CD4-positive, CD25-positive, alpha-beta regulatory T cell (primary cell): ENCODE data around the gene IGFLR1. TPM values are rescaled to one million over a fixed set of nuclear protein-coding genes. Genes with fewer than 3 reads are reported as not detected.

Experiments used
- ATAC-seq, 2 donors: fragments of 150-1000 bp; cut with Tn5 transposase; one replicate each; pipeline ENCODE4 v1.10.0; 2021; ENCODE audit warnings: low read depth in 2 of 2, moderate number of reproducible peaks in 2 of 2, moderate library complexity in 1 of 2
- DNase-seq, 3 donors: peaks; one replicate each; pipeline versions ENCODE4 v3.0.0 to v3.0.0-alpha.2; 2012 to 2022; ENCODE audit warnings: mixed read lengths in 1 of 3
- H3K27ac ChIP-seq: one replicate; pipeline ENCODE4 v1.7.0; 2013; ENCODE audit warnings: mild to moderate bottlenecking, low read length; ENCODE audit not compliant: insufficient read depth, poor library complexity, severe bottlenecking
- H3K27me3 ChIP-seq: one replicate; pipeline ENCODE4 v1.7.0; 2013; ENCODE audit warnings: low read length; ENCODE audit not compliant: control insufficient read depth, insufficient read depth
- H3K36me3 ChIP-seq: one replicate; pipeline ENCODE4 v1.7.0; 2013; ENCODE audit warnings: mild to moderate bottlenecking, low read length, moderate library complexity; ENCODE audit not compliant: control insufficient read depth, insufficient read depth
- H3K4me1 ChIP-seq: 2 replicates; pipeline ENCODE4 v1.7.0; 2013; ENCODE audit warnings: mild to moderate bottlenecking, low read length; ENCODE audit not compliant: insufficient read depth, control insufficient read depth, poor library complexity, severe bottlenecking
- H3K4me3 ChIP-seq: one replicate; pipeline ENCODE4 v1.7.0; 2013; ENCODE audit warnings: low read depth, mild to moderate bottlenecking, low read length, moderate library complexity
- H3K9me3 ChIP-seq, 2 experiments: 1 replicate in 1 of 2; 2 replicates in 1 of 2; pipeline ENCODE4 v1.7.0; 2013; ENCODE audit warnings: low read length in 2 of 2, mild to moderate bottlenecking in 1 of 2, moderate library complexity in 1 of 2; ENCODE audit not compliant: control insufficient read depth in 2 of 2
- H3K27ac Mint-ChIP-seq, 3 donors: one replicate each; pipeline ENCODE4 v1.8.0; 2020 to 2022; ENCODE audit warnings: mild to moderate bottlenecking in 3 of 3, mixed read lengths in 3 of 3, moderate library complexity in 2 of 3
- H3K27me3 Mint-ChIP-seq: one replicate; pipeline ENCODE4 v1.8.0; 2022; ENCODE audit warnings: mild to moderate bottlenecking, mixed read lengths
- H3K36me3 Mint-ChIP-seq: one replicate; pipeline ENCODE4 v1.8.0; 2020; ENCODE audit warnings: mixed read lengths
- H3K4me1 Mint-ChIP-seq, 4 donors: one replicate each; pipeline ENCODE4 v1.8.0; 2020 to 2022; ENCODE audit warnings: mixed read lengths in 4 of 4, mild to moderate bottlenecking in 1 of 4
- H3K4me3 Mint-ChIP-seq, 4 donors: one replicate each; pipeline ENCODE4 v1.8.0; 2020 to 2022; ENCODE audit warnings: mild to moderate bottlenecking in 4 of 4, mixed read lengths in 4 of 4, moderate library complexity in 3 of 4
- H3K9me3 Mint-ChIP-seq, 7 donors: one replicate each; pipeline ENCODE4 v1.8.0; 2020 to 2022; ENCODE audit warnings: mixed read lengths in 7 of 7, mild to moderate bottlenecking in 3 of 7, moderate library complexity in 2 of 7
- polyA plus RNA-seq, 4 donors: library from polyadenylated mRNA; unstranded; fragments of 300-500 nt; fragmentation: Illumina TruSeq; gene quantifications; one replicate each; pipeline ENCODE4 v1.2.3, GENCODE V29; 2021
- total RNA-seq: library from RNA; stranded (reverse); gene quantifications from one replicate; pipeline ENCODE4 v1.2.3, GENCODE V29; 2022

The IGFLR1 gene
- total and polyA plus RNA-seq, 5 donors from 2014 or later = 80.5 to 151 (median 114) TPM

GRCh38 chr19:35731779-35732405 is 10.4 kb downstream of the IGFLR1 start:
- Histone ChIP-seq H3K27ac (no peak overlapping the region), H3K9me3 (no peaks in the 10 kb centered on the region), H3K27me3 (no peaks in the 10 kb centered on the region), H3K4me1 (peaks cover 4% of the 10 kb centered on the region), H3K4me3 (no peak overlapping the region), H3K36me3 (peaks cover 83% of the 10 kb centered on the region)
- no peak overlapping the region for H3K4me3 Mint-ChIP-seq
- H3K4me1 Mint-ChIP-seq = peaks cover 0 to 20% (median 7%) of the 10 kb centered on the region in 4 donors
- peaks cover 0 to 2% (median 0%) of the 10 kb centered on the region in 7 donors for H3K9me3 Mint-ChIP-seq
- no peaks in the 10 kb centered on the region for H3K27me3 Mint-ChIP-seq
- no peak overlapping the region for H3K27ac Mint-ChIP-seq
- peaks cover 40% of the 10 kb centered on the region for H3K36me3 Mint-ChIP-seq
- DNase-seq (no peak), ATAC-seq (no peak)

- H3K9me3 Mint-ChIP-seq = peaks cover 0 to 2% (median 0%) of the 10 kb centered on the region in 7 donors
- peaks cover 81% of the 10 kb centered on the region for H3K36me3 ChIP-seq
Measured at GRCh38 chr19:35731353-35731752, 10.9 kb downstream of the IGFLR1 start.

GRCh38 chr19:35730326-35730725 is 11.9 kb downstream of the IGFLR1 start:
- no peak for ATAC-seq
- Histone ChIP-seq H3K27me3 (no peaks in the 10 kb centered on the region), H3K4me3 (no peak overlapping the region), H3K27ac (no peak overlapping the region), H3K36me3 (peaks cover 84% of the 10 kb centered on the region), H3K9me3 (no peaks in the 10 kb centered on the region), H3K4me1 (no peaks in the 10 kb centered on the region)
- H3K9me3 Mint-ChIP-seq = peaks cover 0 to 2% (median 0%) of the 10 kb centered on the region in 7 donors
- H3K4me3 Mint-ChIP-seq = no peak overlapping the region
- peaks cover 0 to 8% (median 3%) of the 10 kb centered on the region in 4 donors for H3K4me1 Mint-ChIP-seq
- DNase-seq = no peak
- peaks cover 49% of the 10 kb centered on the region for H3K36me3 Mint-ChIP-seq
- H3K27ac Mint-ChIP-seq = no peak overlapping the region
- no peaks in the 10 kb centered on the region for H3K27me3 Mint-ChIP-seq

More at GRCh38 chr19:35731353-35731752, 10.9 kb downstream of the IGFLR1 start:
- no peak overlapping the region for H3K27ac ChIP-seq
- Mint-ChIP-seq H3K36me3 (peaks cover 44% of the 10 kb centered on the region), H3K4me1 (peaks cover 0 to 16% (median 5%) of the 10 kb centered on the region in 4 donors), H3K27ac (peak overlapping the region in 1 of 3 donors; percentile 58), H3K27me3 (no peaks in the 10 kb centered on the region), H3K4me3 (no peak overlapping the region)
- H3K9me3 ChIP-seq = no peaks in the 10 kb centered on the region
- no peaks in the 10 kb centered on the region for H3K4me1 ChIP-seq
- ATAC-seq (no peak), DNase-seq (no peak)
- no peak overlapping the region for H3K4me3 ChIP-seq
- H3K27me3 ChIP-seq = no peaks in the 10 kb centered on the region

- DNase-seq (no peak), ATAC-seq (no peak)
- H3K9me3 ChIP-seq = no peaks in the 10 kb centered on the region
- H3K27ac Mint-ChIP-seq = no peak overlapping the region
- H3K36me3 ChIP-seq = peaks cover 85% of the 10 kb centered on the region
- H3K4me1 Mint-ChIP-seq = peaks cover 0 to 8% (median 3%) of the 10 kb centered on the region in 4 donors
- no peak overlapping the region for H3K27ac ChIP-seq
- peaks cover 0 to 2% (median 0%) of the 10 kb centered on the region in 7 donors for H3K9me3 Mint-ChIP-seq
- H3K4me3 ChIP-seq = no peak overlapping the region
- peaks cover 50% of the 10 kb centered on the region for H3K36me3 Mint-ChIP-seq
- no peak overlapping the region for H3K4me3 Mint-ChIP-seq
- H3K4me1 ChIP-seq = no peaks in the 10 kb centered on the region
- no peaks in the 10 kb centered on the region for H3K27me3 ChIP-seq
- no peaks in the 10 kb centered on the region for H3K27me3 Mint-ChIP-seq
Measured at GRCh38 chr19:35729763-35730162, 12.5 kb downstream of the IGFLR1 start.

- H3K27me3 Mint-ChIP-seq = no peaks in the 10 kb centered on the region
Measured at GRCh38 chr19:35729021-35729420, 13.2 kb downstream of the IGFLR1 start.

GRCh38 chr19:35727956-35728706 is 14.1 kb downstream of the IGFLR1 start:
- H3K4me1 Mint-ChIP-seq = peaks cover 0 to 4% (median 1%) of the 10 kb centered on the region in 4 donors
- DNase-seq (no peak), ATAC-seq (no peak)
- peaks cover 46% of the 10 kb centered on the region for H3K36me3 Mint-ChIP-seq
- H3K4me1 ChIP-seq = no peaks in the 10 kb centered on the region
- H3K27me3 ChIP-seq = no peaks in the 10 kb centered on the region
- no peak overlapping the region for H3K27ac ChIP-seq
- peak overlapping the region in 1 of 4 donors; percentile 47 for H3K4me3 Mint-ChIP-seq
- no peaks in the 10 kb centered on the region for H3K27me3 Mint-ChIP-seq
- no peaks in the 10 kb centered on the region for H3K9me3 Mint-ChIP-seq
- peak overlapping the region in 1 of 3 donors; percentile 76 for H3K27ac Mint-ChIP-seq
- no peaks in the 10 kb centered on the region for H3K9me3 ChIP-seq
- H3K4me3 ChIP-seq = no peak overlapping the region
- peaks cover 87% of the 10 kb centered on the region for H3K36me3 ChIP-seq

More at GRCh38 chr19:35729021-35729420, 13.2 kb downstream of the IGFLR1 start:
- H3K36me3 ChIP-seq = peaks cover 85% of the 10 kb centered on the region
- ATAC-seq (no peak), DNase-seq (no peak)
- H3K27ac ChIP-seq = no peak overlapping the region
- Mint-ChIP-seq H3K4me3 (no peak overlapping the region), H3K9me3 (no peaks in the 10 kb centered on the region), H3K4me1 (peaks cover 0 to 4% (median 0%) of the 10 kb centered on the region in 4 donors), H3K27ac (no peak overlapping the region), H3K36me3 (peaks cover 43% of the 10 kb centered on the region)
- H3K4me1 ChIP-seq = no peaks in the 10 kb centered on the region
- H3K27me3 ChIP-seq = no peaks in the 10 kb centered on the region
- H3K9me3 ChIP-seq = no peaks in the 10 kb centered on the region
- H3K4me3 ChIP-seq = no peak overlapping the region

GRCh38 chr19:35727053-35727955 is 14.9 kb downstream of the IGFLR1 start:
- H3K27ac ChIP-seq = no peak overlapping the region
- ATAC-seq (no peak), DNase-seq (no peak)
- H3K4me3 Mint-ChIP-seq = no peak overlapping the region
- peaks cover 96% of the 10 kb centered on the region for H3K36me3 ChIP-seq
- no peak overlapping the region for H3K27ac Mint-ChIP-seq
- H3K27me3 Mint-ChIP-seq = no peaks in the 10 kb centered on the region
- H3K9me3 Mint-ChIP-seq = no peaks in the 10 kb centered on the region
- H3K36me3 Mint-ChIP-seq = peaks cover 46% of the 10 kb centered on the region
- H3K4me1 Mint-ChIP-seq = peaks cover 0 to 4% (median 1%) of the 10 kb centered on the region in 4 donors
- no peak overlapping the region for H3K4me3 ChIP-seq
- H3K9me3 ChIP-seq = no peaks in the 10 kb centered on the region
- H3K4me1 ChIP-seq = no peaks in the 10 kb centered on the region
- no peaks in the 10 kb centered on the region for H3K27me3 ChIP-seq
